GM23338 (cell line): Measurements from ENCODE around the gene ZCCHC4. TPM values are rescaled to one million over a fixed set of nuclear protein-coding genes. Genes with fewer than 3 reads are reported as not detected.

Experiments
- ATAC-seq: fragments of 200-7000 bp; cut with Tn5 transposase; 3 replicates; pipeline ENCODE4 v1.9.1; 2020
- DNase-seq: peaks from one replicate; pipeline ENCODE4 v3.0.0-alpha.2; 2015; ENCODE audit warnings: low spot score
- H2AFZ ChIP-seq: fragments of 200-600 bp; sonication (generic); 2 replicates; pipeline ENCODE4 v1.8.0; 2016; ENCODE audit warnings: antibody characterized with exemption, mild to moderate bottlenecking, moderate library complexity
- H3F3A ChIP-seq: fragments of 200-600 bp; sonication (generic); replicated peaks from 2 replicates; pipeline ENCODE4 v1.8.0; 2017; ENCODE audit warnings: antibody characterized with exemption, mixed run types, low read depth
- H3K27ac ChIP-seq: fragments of 200-600 bp; sonication (generic); 2 replicates; pipeline ENCODE4 v1.6.1; 2016; ENCODE audit warnings: low read depth
- H3K27me3 ChIP-seq: fragments of 200-600 bp; sonication (generic); 2 replicates; pipeline ENCODE4 v1.8.0; 2016; ENCODE audit warnings: mild to moderate bottlenecking, mixed run types, moderate library complexity; ENCODE audit not compliant: insufficient read depth
- H3K36me3 ChIP-seq: fragments of 200-600 bp; sonication (generic); 2 replicates; pipeline ENCODE4 v1.8.0; 2016; ENCODE audit warnings: mild to moderate bottlenecking; ENCODE audit not compliant: insufficient read depth
- H3K4me1 ChIP-seq: fragments of 200-600 bp; sonication (generic); 2 replicates; pipeline ENCODE4 v1.8.0; 2016; ENCODE audit warnings: mild to moderate bottlenecking, moderate library complexity; ENCODE audit not compliant: insufficient read depth
- H3K4me2 ChIP-seq: fragments of 200-600 bp; sonication (generic); 2 replicates; pipeline ENCODE4 v1.7.1; 2017; ENCODE audit warnings: mixed run types
- H3K4me3 ChIP-seq: fragments of 200-600 bp; sonication (generic); 2 replicates; pipeline ENCODE4 v1.6.1; 2016; ENCODE audit warnings: mixed run types
- H3K79me2 ChIP-seq: fragments of 200-600 bp; sonication (generic); replicated peaks from 2 replicates; pipeline ENCODE4 v1.8.0; 2017; ENCODE audit warnings: mild to moderate bottlenecking; ENCODE audit not compliant: insufficient read depth
- H3K9me2 ChIP-seq: fragments of 200-600 bp; sonication (generic); 2 replicates; pipeline ENCODE4 v1.8.0; 2017; ENCODE audit not compliant: insufficient read depth
- H4K20me1 ChIP-seq: fragments of 200-600 bp; sonication (generic); replicated peaks from 2 replicates; pipeline ENCODE4 v1.8.0; 2017; ENCODE audit warnings: mild to moderate bottlenecking; ENCODE audit not compliant: insufficient read depth
- H3K27ac Mint-ChIP-seq: 2 replicates; pipeline ENCODE4 v1.8.0; 2020; ENCODE audit warnings: inconsistent platforms, mild to moderate bottlenecking, moderate library complexity, mixed read lengths
- H3K27me3 Mint-ChIP-seq: 3 replicates; pipeline ENCODE4 v1.8.0; 2022; ENCODE audit warnings: low read depth, mild to moderate bottlenecking, moderate library complexity, mixed read lengths, inconsistent platforms; ENCODE audit not compliant: insufficient read depth, poor library complexity
- H3K36me3 Mint-ChIP-seq: 3 replicates; pipeline ENCODE4 v1.8.0; 2021; ENCODE audit warnings: low read depth, mild to moderate bottlenecking, inconsistent platforms, moderate library complexity, mixed read lengths
- H3K4me1 Mint-ChIP-seq: 3 replicates; pipeline ENCODE4 v1.8.0; 2020; ENCODE audit warnings: mild to moderate bottlenecking, inconsistent platforms, mixed read lengths
- H3K4me3 Mint-ChIP-seq: 3 replicates; pipeline ENCODE4 v1.8.0; 2021; ENCODE audit warnings: moderate library complexity, mild to moderate bottlenecking, inconsistent platforms, mixed read lengths
- H3K9me3 Mint-ChIP-seq: 3 replicates; pipeline ENCODE4 v1.8.0; 2020; ENCODE audit warnings: moderate library complexity, mild to moderate bottlenecking, inconsistent platforms, mixed read lengths
- CREB1 ChIP-seq: fragments of 250-450 bp; sonication (Bioruptor Pico); IDR thresholded peaks from 2 replicates; pipeline ENCODE4 v1.5.0; 2020; ENCODE audit warnings: low read depth, mild to moderate bottlenecking, moderate library complexity
- EZH2 ChIP-seq: fragments of 200-600 bp; sonication (generic); IDR thresholded peaks from one replicate; pipeline ENCODE4 v1.8.0; 2017; ENCODE audit warnings: antibody characterized with exemption, mild to moderate bottlenecking, low read depth; ENCODE audit not compliant: unreplicated experiment
- EZH2phosphoT487 ChIP-seq: fragments of 200-600 bp; sonication (generic); IDR thresholded peaks from one replicate; pipeline ENCODE4 v1.8.1; 2018; ENCODE audit warnings: antibody characterized with exemption; ENCODE audit not compliant: unreplicated experiment
- JUNB ChIP-seq: IDR thresholded peaks from one replicate; pipeline ENCODE4 v1.6.1; 2016; ENCODE audit warnings: antibody characterized with exemption; ENCODE audit not compliant: unreplicated experiment
- POLR2AphosphoS5 ChIP-seq: IDR thresholded peaks from 2 replicates; pipeline ENCODE4 v1.6.1; 2016; ENCODE audit warnings: antibody characterized with exemption, low read depth
- STAT1 ChIP-seq: IDR thresholded peaks from one replicate; pipeline ENCODE4 v1.6.1; 2016; ENCODE audit warnings: antibody characterized with exemption; ENCODE audit not compliant: unreplicated experiment
- ZNF114 ChIP-seq: fragments of 250-450 bp; sonication (Bioruptor Pico); IDR thresholded peaks from 2 replicates; pipeline ENCODE4 v1.5.0; 2020; ENCODE audit warnings: mild to moderate bottlenecking, moderate library complexity
- ZNF331 ChIP-seq: fragments of 250-450 bp; sonication (Bioruptor Pico); IDR thresholded peaks from 2 replicates; pipeline ENCODE4 v1.5.0; 2020; ENCODE audit warnings: low read depth, mild to moderate bottlenecking, moderate library complexity
- polyA plus RNA-seq: library from polyadenylated mRNA; unstranded; fragments of >200 nt; fragmentation: Nextera tagmentation; extraction: Ambion mirVana; gene quantifications from 2 replicates; pipeline ENCODE4 v1.2.1, GENCODE V29; 2016
- total RNA-seq: library from RNA; depleted of rRNA; stranded (reverse); fragments of >200 nt; shearing (Covaris generic); gene quantifications from 2 replicates; pipeline ENCODE4 v1.2.3, GENCODE V29; 2014
- TF ChIP-seq, protein P1 (sequence below): IDR thresholded peaks from 2 replicates; pipeline ENCODE4 v1.6.1; 2016; ENCODE audit warnings: antibody characterized with exemption
- TF ChIP-seq, protein P2 (sequence below): IDR thresholded peaks from one replicate; pipeline ENCODE4 v1.6.1; 2018; ENCODE audit warnings: antibody characterized with exemption; ENCODE audit not compliant: unreplicated experiment

The ZCCHC4 gene
- total and polyA plus RNA-seq, 2 experiments from 2014 or later = 11.3 to 17.9 TPM

DNA sequence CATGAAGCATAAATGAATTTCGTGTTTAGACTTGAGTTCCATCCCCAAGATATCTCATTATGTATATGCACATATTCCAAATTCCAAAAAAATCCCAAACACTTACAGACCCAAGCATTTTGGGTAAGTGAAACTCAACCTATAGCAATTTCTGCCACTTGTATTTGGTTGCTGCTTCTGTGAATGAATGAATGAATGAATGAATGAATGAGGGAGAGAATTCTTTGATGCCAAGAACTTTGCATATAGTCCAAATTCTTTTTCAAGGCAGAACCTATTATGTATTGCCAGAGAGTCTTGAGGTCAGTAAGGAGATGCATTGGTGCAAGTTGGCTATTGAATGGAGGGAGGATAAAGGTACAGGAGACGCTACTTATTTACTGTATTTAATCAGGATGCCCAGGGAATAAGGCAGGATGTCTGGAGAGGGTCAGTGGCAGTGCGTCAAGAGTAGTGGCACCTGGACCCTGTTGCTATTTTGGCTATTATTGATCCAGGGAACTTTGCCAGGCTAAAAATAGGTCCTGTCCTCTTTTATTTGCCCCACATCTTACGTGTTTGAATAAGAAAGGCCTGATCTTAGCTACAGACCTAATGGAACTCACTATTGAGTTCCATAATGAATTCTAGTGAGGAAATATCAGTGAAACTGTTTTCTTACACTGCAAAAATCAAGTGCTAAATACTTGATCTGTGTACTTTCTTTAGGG lies 98.4 kb downstream of the ZCCHC4 start (continued):
- TF ChIP-seq, protein P1, sequence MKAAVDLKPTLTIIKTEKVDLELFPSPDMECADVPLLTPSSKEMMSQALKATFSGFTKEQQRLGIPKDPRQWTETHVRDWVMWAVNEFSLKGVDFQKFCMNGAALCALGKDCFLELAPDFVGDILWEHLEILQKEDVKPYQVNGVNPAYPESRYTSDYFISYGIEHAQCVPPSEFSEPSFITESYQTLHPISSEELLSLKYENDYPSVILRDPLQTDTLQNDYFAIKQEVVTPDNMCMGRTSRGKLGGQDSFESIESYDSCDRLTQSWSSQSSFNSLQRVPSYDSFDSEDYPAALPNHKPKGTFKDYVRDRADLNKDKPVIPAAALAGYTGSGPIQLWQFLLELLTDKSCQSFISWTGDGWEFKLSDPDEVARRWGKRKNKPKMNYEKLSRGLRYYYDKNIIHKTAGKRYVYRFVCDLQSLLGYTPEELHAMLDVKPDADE = no peak
- TF ChIP-seq EZH2phosphoT487 = no peak
- TF ChIP-seq POLR2AphosphoS5 = no peak
- no peak for TF ChIP-seq EZH2
- TF ChIP-seq STAT1 = no peak
- TF ChIP-seq, protein P2, sequence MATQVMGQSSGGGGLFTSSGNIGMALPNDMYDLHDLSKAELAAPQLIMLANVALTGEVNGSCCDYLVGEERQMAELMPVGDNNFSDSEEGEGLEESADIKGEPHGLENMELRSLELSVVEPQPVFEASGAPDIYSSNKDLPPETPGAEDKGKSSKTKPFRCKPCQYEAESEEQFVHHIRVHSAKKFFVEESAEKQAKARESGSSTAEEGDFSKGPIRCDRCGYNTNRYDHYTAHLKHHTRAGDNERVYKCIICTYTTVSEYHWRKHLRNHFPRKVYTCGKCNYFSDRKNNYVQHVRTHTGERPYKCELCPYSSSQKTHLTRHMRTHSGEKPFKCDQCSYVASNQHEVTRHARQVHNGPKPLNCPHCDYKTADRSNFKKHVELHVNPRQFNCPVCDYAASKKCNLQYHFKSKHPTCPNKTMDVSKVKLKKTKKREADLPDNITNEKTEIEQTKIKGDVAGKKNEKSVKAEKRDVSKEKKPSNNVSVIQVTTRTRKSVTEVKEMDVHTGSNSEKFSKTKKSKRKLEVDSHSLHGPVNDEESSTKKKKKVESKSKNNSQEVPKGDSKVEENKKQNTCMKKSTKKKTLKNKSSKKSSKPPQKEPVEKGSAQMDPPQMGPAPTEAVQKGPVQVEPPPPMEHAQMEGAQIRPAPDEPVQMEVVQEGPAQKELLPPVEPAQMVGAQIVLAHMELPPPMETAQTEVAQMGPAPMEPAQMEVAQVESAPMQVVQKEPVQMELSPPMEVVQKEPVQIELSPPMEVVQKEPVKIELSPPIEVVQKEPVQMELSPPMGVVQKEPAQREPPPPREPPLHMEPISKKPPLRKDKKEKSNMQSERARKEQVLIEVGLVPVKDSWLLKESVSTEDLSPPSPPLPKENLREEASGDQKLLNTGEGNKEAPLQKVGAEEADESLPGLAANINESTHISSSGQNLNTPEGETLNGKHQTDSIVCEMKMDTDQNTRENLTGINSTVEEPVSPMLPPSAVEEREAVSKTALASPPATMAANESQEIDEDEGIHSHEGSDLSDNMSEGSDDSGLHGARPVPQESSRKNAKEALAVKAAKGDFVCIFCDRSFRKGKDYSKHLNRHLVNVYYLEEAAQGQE = no peak
- no peak for TF ChIP-seq ZNF331
- TF ChIP-seq JUNB = no peak
- TF ChIP-seq ZNF114 (CRISPR knock-in tag) = no peak

GRCh38 chr4:25413261-25413660 lies 100.7 kb downstream of the ZCCHC4 start:
- no peaks in the 10 kb centered on the region for H3K27me3 ChIP-seq
- no peaks in the 10 kb centered on the region for H3K79me2 ChIP-seq
- H3F3A ChIP-seq = no peaks in the 10 kb centered on the region
- no peaks in the 10 kb centered on the region for H3K4me1 ChIP-seq
- H2AFZ ChIP-seq = no peak overlapping the region
- DNase-seq = no peak
- H3K4me3 Mint-ChIP-seq = no peak overlapping the region
- no peak overlapping the region for H3K4me3 ChIP-seq
- no peak for ATAC-seq
- peaks cover 57% of the 10 kb centered on the region for H3K36me3 Mint-ChIP-seq
- no peaks in the 10 kb centered on the region for H3K27me3 Mint-ChIP-seq
- no peak overlapping the region for H3K27ac ChIP-seq
- peaks cover 35% of the 10 kb centered on the region; the same call in 1 of the 2 replicates for H3K36me3 ChIP-seq
- H3K27ac Mint-ChIP-seq = no peak overlapping the region
- no peak overlapping the region for H3K4me2 ChIP-seq
- H3K9me3 Mint-ChIP-seq = no peaks in the 10 kb centered on the region
- H3K9me2 ChIP-seq = no peaks in the 10 kb centered on the region
- H3K4me1 Mint-ChIP-seq = no peaks in the 10 kb centered on the region
- H4K20me1 ChIP-seq = 0 out of 2 replicates have a peak, but pooled peaks cover 3% of the 10 kb centered on the region
- TF ChIP-seq POLR2AphosphoS5 (no peak), STAT1 (no peak), CREB1 (CRISPR knock-in tag) (no peak)
- TF ChIP-seq, protein P2 = no peak
